Amniotic epithelial cell (primary cell): ENCODE results near the gene KSR1.
"Not testable (repeated sequence)": the region's sequence is repeated elsewhere in the genome, so short reads cannot be mapped to it uniquely, and the experiment has no call there.

Experiments used
- DNase-seq: peaks from one replicate; pipeline ENCODE4 v3.0.0-alpha.2; 2010; ENCODE audit warnings: low read depth

The KSR1 gene

DNA sequence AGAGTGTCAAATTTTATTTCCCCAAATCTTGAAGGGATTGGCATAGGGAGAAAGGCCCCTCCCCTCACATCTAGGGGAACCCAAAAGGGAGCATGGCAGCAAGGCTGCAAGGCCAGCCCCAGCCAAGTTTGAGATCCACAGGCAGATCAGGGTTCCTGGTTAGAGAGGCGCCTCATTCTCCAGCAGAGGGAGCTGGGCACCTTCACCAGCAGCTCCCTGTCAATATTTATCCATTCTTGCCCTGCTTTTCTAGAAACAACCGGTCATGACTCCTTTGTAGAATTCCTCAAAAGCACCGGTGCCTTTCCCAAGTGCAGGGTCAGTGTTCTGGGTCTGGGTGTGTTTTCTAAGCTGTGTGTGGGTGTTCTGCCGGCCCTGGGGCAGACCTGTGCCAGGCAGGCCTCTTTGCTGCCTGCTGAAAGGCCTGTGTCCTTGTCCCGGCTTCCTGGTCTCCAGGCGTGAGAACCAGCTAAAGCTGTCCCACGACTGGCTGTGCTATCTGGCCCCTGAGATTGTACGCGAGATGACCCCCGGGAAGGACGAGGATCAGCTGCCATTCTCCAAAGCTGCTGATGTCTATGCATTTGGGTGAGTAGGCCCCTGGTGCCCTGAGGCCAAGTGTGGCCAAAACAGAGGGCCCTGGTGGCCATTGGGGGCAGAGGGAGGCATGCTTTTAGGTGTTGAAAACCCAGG is 153.5 kb downstream of the KSR1 start:
- DNase-seq: no peak

DNA sequence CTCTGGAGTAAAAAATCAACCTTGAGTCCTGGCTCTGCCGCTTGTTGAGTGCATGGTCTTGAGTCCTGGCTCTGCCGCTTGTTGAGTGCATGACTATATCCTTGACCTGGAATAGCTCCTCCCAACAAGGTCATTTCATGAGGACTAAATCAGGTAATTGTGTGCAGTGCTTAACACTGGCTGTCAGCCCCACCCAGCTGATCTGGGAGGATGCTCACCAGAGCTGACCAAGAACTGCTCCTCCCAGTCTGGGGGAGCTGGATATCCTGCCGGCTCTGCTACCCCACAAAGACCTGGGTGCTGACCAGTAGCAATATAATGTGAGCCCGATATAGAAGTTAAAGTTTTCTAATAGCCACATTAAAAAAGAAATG is 154.0 kb downstream of the KSR1 start:
- no peak for DNase-seq

DNA sequence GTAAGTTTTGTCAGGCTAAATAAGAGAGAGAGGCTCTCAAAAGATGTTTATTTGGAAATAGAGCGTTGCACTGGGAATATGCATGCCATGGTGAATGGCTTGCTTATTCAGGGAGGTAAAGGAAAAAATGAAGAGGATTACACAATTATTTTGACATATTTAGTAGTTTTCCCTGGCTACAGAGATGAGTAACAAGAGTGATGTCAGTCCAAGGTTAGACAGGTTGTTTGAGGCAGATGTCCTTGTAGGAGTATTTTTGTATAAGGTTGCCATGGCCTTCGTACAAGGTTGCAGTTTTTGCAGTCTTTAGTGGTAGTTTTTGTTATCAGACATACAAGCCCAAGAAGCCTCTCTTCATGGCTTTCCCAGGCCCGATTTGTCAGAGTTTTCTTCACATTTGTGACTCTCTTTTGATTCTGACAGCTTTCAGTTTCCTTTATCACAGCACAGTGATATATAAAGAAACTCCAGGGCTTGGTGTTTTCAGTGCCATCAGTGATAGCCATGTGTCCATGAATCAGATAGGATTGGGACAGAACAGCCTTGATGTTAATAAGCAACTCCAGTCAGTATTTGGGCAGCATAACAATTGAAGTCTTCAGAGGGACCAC is 156.0 kb downstream of the KSR1 start:
- peak; percentile 91 for DNase-seq

DNA sequence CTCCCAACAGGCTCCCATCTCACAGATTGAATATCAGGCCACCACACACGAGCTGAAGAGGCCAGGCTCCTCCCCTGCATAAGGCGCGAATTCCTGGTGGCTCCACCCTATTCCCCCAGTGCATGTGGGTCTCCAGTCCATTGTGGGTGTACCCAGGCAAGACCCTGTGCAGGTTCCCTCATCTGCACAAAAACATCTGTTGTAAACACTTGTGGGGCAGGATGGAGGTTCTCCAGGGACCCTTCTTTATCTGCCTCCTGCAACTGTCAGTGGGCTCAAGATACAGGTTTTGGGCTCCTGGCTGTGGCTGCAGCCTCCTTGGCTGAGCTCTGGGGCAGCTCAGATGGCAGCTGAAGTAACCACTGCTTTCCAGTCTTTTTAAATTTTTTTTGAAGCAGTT is 157.2 kb downstream of the KSR1 start:
- no peak for DNase-seq

DNA sequence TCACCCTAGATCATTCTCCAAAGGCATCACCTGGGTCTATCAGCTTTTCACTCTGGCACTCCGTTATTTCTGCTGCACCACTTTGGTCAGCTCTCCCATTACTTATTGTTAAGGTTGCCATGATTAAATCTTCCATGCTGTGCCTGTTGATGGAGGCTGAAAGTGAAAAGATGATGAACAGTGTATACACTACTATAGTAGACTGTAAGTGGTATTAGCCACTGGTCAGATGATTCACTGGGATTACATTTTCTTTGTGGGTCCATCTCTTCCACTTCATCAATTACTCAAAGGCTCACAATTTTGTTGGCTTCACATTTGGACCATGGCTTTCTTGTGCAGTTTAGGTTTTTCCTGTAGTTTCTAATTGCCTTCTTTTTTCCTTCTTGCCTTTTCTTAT is 158.9 kb downstream of the KSR1 start:
- no peak for DNase-seq

DNA sequence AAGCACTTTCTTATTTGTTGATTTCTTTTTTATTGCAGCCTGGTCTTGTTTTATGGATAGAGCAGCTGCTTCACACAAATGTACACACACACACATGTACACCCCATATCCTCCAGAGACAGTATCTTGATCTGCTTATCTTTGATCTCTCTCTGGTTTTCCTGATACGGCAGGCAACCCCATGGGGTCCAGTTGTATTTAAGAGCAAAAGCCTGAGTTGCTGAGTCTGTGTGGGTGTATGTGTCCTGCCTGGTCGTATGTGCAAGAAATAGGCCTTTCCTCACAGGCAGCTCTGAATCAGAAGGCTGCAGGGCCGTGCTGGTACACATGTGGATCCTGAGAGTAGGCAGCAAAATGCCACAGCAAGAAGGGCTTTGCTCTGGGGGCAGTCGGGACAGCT is 160.2 kb downstream of the KSR1 start:
- no peak for DNase-seq

DNA sequence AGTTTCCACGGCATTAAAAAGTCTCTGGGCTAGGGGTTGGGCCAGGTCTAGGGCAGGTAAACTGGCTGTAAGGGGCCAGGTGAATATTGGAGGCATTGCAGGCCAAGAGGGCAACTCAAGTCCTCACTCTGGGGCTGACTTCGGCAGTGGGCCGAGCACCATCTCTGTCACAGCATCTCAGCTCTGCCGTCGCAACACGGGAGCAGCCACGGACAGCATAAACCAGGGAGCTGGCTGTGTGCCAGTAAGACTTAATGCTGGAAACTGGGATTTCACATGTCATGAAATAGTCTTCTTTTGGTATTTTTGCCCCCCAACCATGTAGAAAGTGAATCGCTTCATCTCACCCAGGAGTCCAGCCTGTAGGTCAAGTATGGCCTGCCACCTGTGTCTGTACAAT is 162.2 kb downstream of the KSR1 start:
- no peak for DNase-seq

DNA sequence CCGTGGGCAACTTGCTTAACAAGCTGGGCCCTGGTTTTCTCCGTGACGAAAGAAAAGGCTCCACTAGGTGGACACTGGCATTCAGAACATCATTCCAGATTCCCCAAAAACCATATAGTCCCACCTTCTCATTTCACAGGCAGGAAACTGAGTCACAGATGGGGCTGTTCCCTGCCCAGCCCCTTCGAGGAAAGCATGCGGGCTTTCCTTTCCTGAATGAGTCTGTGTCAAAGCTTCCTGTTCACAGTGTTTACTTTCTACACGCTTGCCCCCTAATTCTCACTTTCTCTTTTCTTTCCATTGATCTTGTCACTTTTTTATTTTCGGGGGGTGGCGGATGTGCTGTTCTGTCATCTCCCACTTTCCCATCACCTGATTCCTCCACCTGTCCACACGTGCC is 164.5 kb downstream of the KSR1 start:
- DNase-seq: no peak

DNA sequence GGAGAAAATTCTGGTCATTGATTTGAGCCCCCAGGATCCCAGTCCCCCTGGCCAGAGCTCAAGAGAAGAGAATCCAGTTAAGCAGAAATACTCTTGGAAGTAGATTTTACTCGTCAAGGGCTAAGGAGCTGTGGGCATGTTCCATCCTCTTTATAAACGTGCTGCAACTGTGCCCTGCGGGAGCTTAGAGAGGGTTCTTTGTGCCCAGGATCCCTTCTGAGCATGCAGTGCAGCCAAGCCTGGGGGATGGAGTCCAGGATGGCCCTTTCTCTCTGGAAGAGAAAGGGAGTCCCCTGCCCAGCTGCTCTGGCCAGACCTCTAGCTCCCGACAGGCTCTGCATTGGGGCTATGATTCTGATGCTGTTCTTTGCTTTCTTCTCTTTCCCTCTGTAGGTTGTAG is 165.3 kb downstream of the KSR1 start:
- no peak for DNase-seq

DNA sequence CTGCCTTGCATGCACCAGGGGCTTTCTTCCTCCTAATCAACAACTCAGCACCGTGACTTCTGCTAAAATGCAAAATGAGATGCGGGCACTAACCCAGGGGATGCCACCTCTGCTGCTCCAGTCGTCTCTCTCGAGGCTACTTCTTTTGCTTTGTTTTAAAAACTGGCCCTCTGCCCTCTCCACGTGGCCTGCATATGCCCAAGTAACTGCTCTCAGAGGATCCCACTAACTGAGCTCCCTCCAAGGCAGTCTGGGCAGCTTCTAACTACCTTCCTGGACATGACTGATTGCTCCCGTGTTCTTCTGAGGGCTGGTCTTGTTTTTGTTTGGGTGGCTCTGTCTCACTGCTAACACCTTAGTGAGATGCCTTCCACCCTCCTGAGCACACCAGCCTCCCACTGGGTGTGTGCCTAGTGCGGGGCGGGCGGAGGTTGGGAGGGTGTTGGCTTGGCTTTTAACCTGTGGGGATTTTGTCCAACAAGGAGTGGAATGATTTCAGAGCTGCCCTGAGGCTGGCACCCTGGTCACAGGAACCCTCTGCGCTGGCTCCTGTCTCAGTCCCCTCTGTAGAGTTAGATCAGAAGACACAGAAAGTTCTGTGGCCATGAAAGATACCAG is 165.8 kb downstream of the KSR1 start:
- no peak for DNase-seq

DNA sequence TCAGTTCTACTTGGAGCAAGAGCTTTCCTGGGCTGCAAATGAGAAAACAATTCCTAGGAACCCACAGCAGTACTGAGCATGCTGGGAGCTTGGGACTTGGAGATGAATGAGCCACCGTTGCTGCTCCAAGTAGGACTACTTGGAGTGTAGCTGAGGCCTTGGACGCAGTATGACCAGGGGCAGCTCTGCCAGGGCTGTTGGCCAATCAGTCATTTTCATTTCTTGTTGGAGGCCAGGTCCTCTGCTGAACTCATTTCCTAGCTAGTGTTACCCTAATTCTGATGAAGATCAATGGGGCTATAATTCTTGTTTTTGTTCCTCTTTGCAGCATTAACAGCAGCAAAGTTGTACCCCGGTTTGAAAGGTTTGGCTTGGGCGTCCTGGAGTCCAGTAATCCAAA is 166.7 kb downstream of the KSR1 start:
- no peak for DNase-seq

DNA sequence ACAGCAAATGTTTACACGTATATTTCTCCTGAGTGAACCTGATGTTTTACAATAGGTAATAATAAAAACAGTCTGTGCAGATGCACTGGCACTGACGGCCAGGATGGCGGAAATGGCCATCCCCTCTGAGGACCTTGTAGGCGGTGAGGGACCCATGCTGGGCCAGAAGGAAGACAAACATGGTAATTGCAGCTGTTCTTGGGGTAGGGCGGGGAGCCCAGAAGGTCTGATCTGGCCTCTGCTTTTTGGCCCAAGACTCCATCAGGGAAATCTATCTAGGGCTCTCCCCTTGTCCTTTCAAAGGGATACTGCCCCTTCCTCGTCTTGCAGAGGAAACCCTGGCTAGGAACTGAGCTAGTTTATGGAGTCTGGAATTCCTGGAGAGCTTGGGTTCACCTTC is 167.4 kb downstream of the KSR1 start:
- no peak for DNase-seq

DNA sequence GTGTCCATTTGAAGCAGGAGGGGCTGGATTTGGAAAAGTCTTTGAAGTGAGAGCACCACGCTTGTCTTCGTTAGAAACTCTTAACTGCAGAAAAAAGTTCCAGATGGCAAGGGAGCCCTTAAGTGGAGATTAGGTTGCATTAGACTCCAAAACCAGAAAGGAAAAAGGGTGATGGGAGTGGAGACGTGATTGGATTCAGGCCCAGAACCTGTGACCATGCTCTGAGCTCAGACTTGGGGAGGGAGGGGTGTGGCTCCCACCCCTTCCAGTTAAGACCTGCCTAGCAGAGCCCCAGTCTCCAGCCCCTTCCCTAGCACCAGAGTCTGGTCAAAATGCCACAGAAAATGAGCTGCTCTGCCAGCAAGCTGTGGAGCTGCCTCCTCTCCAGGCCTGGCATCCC is 168.3 kb downstream of the KSR1 start:
- no peak for DNase-seq

DNA sequence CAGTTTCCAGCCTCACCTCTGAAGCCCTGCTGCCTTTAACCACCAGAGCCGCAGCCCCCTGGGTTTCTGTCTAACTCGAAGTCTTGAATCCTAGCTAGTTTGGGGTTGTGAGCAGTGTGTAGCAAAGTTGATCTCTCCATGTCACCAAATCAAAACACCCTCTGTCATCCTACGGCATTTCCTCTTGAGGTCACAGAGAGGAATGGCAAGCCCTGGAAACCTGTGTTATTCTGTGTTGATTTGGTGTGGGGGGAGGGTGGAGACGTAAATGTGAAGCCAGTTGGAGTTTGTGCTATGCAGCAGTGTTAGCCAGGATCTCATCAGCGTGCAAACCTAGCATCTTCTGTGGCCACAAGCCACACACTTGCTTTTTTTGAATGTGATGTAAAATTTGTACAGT is 169.6 kb downstream of the KSR1 start:
- DNase-seq: no peak

DNA sequence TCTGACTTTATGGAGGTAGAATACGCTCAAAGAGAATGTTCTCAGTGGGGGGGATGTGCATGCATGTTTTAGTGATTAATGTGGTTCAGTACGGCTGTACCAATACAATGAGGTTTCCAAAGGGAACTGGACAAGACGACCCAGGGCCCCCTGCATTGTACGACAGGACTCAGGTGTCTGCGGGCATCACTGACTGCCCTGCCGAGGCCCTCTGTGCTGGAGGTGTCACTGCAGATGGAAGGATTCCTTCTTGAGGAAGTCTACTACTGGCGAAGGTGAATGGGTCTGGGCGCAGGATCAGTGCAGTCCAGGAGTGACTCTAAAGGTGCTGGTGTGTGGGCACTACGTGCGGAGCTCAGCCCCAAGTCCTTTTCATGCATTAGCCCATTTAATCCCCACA is 171.3 kb downstream of the KSR1 start:
- DNase-seq: no peak

DNA sequence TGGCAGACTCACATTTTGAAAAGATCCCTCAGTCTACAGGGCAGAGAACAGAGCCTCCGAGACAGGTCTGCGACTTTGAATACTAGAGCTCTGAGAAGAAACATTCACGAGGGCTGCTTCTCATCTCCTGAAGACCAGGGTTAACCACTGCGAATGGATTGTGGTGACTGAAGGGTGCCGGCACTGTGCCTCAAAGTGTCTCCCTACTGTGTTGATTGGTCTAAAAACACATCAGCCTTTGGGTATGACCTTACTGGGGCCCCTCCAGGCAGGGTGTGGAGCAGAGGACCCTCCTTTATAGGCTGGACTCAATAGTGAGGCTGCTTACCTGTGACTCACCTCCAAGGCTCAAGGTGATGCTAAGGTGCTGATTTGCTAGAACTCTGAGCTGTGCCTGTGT is 172.1 kb downstream of the KSR1 start:
- no peak for DNase-seq

DNA sequence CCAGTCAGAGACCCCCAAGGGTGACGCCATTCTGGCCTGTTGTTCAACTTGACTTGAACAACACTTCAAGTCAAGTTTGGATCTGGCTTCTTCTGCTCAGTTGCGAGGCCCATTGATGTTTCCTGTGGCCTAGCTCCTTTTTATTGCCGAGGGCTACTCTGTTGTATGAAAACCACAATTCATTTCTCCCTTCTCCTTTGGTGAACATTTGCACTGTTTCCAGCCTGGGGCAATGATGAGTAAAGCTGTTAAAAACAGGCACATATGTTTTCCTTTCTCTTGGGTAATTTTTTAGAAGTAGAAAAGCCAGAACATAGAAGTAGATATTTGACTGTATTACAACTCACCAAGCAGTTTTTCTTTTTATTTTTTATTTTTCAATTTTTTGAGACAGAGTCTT is 173.0 kb downstream of the KSR1 start:
- DNase-seq: not testable (repeated sequence)

DNA sequence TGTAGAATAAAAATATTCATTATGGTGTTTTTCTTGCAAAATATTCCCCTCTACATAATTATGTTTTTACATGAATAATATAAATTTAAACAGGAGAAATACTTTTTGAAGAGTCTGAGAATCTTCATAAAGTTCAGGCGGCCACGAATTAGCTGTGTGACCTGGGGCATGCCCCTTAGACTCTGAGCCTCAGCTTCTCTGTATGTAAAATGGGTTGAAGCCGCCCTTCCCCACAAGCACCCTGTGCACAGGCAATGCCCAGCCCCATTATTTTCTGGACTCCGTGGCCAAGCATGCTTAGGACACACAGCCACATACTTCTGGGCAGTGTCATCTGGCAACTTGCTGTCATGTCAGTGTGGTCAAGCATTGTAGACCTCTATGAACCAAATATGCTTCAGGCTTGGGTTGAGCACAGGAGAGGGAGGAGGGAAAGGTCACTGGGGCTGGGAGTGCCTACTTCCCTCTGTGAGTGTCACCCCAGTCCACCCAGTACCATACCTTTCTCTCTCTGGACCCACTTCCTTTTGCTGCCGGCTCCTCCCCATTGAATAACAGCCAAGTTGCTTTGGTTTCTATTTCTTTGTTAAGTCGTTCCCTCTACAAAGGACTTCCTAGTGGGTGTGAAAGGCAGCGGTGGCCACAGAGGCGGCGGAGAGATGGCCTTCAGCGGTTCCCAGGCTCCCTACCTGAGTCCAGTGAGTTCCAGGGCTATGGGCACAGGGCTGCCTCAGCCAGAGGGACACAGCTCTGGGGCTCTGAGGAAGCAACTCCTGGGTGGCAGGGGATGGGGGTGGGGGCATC is 174.6 kb downstream of the KSR1 start, which contains the start of gene LGALS9:
LGALS9 (plus strand) TSS at position 582 of the 804 bp plus-strand sequence; CDS start at position 660, 78 bp downstream.
- peak; percentile 22 for DNase-seq

DNA sequence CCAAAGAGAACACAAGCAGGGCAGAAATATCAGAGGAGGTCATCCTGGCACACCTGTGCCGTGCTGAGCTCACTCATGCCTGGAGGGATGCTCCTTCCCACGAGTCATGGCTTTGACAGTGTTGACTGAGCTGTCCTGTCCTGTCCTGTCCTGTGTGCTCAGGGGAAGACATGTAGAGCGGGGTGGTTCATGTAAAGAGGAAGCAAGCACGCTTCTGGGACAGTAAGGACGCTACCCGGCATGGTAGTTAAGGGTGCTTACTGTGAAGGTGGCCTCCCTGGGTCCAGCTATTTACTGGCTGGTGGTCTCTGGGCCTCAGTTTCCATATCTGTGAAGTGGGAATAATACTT is 175.1 kb downstream of the KSR1 start:
- DNase-seq: no peak

DNA sequence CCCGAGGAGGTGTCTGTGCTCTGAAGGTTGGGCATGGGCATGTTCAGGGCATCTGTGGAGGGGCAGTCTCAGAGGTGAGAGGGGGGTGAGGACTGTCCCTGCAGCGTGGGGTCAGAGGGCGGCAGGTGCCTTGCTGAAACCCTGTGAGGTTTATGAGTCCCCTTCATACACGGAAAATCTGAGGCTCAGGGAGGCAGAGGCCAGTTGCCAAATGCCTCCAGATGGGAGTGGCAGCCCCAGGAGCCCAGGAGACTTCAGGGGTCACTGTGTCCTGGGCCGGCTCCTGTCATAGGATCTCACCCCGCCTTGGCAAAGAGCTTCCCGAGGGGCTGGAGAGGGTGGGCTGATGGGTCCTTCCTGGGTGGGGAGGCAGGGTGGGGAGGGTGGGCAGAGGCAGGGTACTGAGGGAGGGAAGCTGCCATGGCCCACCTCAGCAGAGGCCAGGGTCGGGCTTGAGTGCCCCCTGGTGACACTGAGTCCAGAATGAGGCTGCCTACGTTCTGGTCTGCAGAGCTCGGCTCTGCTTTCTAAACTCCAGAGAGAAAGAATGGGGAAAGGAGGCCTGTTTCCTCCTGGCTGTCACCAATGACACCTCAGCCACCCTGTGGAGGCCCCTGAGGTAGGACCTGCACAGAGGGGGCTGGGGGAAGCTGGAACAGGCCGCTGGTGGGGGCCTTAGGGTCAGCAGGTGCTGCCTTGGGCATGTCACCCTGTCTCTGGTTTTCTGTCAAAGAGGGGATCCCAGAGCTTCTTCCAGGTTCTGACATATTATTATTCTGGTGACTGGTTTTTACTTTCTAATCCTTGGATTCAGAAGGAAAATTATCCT is 175.9 kb downstream of the KSR1 start:
- DNase-seq: no peak

DNA sequence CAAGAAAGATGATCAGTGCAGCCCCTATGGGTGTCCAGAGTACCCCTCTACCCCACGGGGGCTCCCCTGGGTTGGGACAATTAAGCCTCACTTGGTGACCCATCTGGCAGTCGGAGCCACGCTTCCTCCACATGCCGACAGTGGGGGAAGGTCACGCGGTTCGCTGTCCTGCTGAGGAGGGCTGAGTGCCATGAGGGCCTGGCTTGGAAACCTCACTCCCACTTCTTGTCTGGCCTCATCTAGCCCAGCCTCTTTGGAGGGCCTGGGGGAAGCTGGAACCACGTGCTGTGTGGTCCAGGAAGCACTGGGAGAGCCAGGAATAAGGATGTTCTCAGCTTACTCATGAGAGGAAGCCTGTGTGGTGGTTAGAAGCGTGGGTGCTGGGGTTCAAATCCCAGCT is 176.5 kb downstream of the KSR1 start:
- DNase-seq: peak; percentile 80
